Progenitor cell of endocrine pancreas (in vitro differentiated cells): Measurements from ENCODE around the gene ADGRL3. TPM values are rescaled to one million over a fixed set of nuclear protein-coding genes. Genes with fewer than 3 reads are reported as not detected.

Source experiments
- DNase-seq: peaks from one replicate; pipeline ENCODE4 v3.0.0; 2021; ENCODE audit warnings: low spot score; ENCODE audit not compliant: unreplicated experiment
- H3K27ac Mint-ChIP-seq: 2 replicates; pipeline ENCODE4 v1.8.0; 2021; ENCODE audit warnings: mild to moderate bottlenecking, moderate library complexity, mixed read lengths
- H3K27me3 Mint-ChIP-seq: 2 replicates; pipeline ENCODE4 v1.8.0; 2021; ENCODE audit warnings: mixed read lengths
- H3K36me3 Mint-ChIP-seq: 2 replicates; pipeline ENCODE4 v1.8.0; 2022; ENCODE audit warnings: mixed read lengths; ENCODE audit not compliant: insufficient read depth
- H3K4me1 Mint-ChIP-seq: 2 replicates; pipeline ENCODE4 v1.8.0; 2021; ENCODE audit warnings: low read depth, mixed read lengths
- H3K4me3 Mint-ChIP-seq: 2 replicates; pipeline ENCODE4 v1.8.0; 2021; ENCODE audit warnings: low read depth, mild to moderate bottlenecking, moderate library complexity, mixed read lengths
- H3K9me3 Mint-ChIP-seq: 2 replicates; pipeline ENCODE4 v1.8.0; 2021; ENCODE audit warnings: low read depth, mixed read lengths
- CTCF ChIP-seq: fragments of 200-600 bp; sonication (generic); IDR thresholded peaks from one replicate; pipeline ENCODE4 v1.5.0; 2021; ENCODE audit warnings: antibody characterized with exemption, mild to moderate bottlenecking; ENCODE audit not compliant: unreplicated experiment
- total RNA-seq: library from RNA; stranded (reverse); gene quantifications from 2 replicates; pipeline ENCODE4 v1.2.1, GENCODE V29; 2021

The ADGRL3 gene
- total RNA-seq, 1 donor from 2014 or later: 5.6 TPM

- no peaks in the 10 kb centered on the region for H3K27me3 Mint-ChIP-seq
- no peak for TF ChIP-seq CTCF
- H3K36me3 Mint-ChIP-seq: no peaks in the 10 kb centered on the region
- no peaks in the 10 kb centered on the region for H3K9me3 Mint-ChIP-seq
- H3K4me1 Mint-ChIP-seq: no peaks in the 10 kb centered on the region
- H3K4me3 Mint-ChIP-seq: no peak overlapping the region
- H3K27ac Mint-ChIP-seq: no peak overlapping the region
- DNase-seq: no peak
These were observed 23.3 kb downstream of the ADGRL3 start for GRCh38 chr4:61223385-61223784.

- Mint-ChIP-seq H3K4me3 (no peak overlapping the region), H3K27me3 (no peaks in the 10 kb centered on the region), H3K9me3 (no peaks in the 10 kb centered on the region), H3K27ac (no peak overlapping the region), H3K36me3 (no peaks in the 10 kb centered on the region), H3K4me1 (no peaks in the 10 kb centered on the region)
- no peak for DNase-seq
- no peak for TF ChIP-seq CTCF
These were observed 24.4 kb downstream of the ADGRL3 start for GRCh38 chr4:61224573-61224972.

GRCh38 chr4:61225656-61226055 lies 25.5 kb downstream of the ADGRL3 start:
- Mint-ChIP-seq H3K27me3 (no peaks in the 10 kb centered on the region), H3K36me3 (no peaks in the 10 kb centered on the region), H3K27ac (no peak overlapping the region), H3K4me3 (no peak overlapping the region), H3K4me1 (no peaks in the 10 kb centered on the region), H3K9me3 (no peaks in the 10 kb centered on the region)
- TF ChIP-seq CTCF: no peak
- no peak for DNase-seq

- peaks cover 1% of the 10 kb centered on the region for H3K4me1 Mint-ChIP-seq
- peaks cover 9% of the 10 kb centered on the region for H3K9me3 Mint-ChIP-seq
- H3K27me3 Mint-ChIP-seq: no peaks in the 10 kb centered on the region
- no peak for DNase-seq
- no peaks in the 10 kb centered on the region for H3K36me3 Mint-ChIP-seq
- TF ChIP-seq CTCF: no peak
- H3K4me3 Mint-ChIP-seq: no peak overlapping the region
- no peak overlapping the region for H3K27ac Mint-ChIP-seq
These were observed 31.3 kb downstream of the ADGRL3 start for GRCh38 chr4:61231421-61231820.

GRCh38 chr4:61239250-61239649 lies 39.1 kb downstream of the ADGRL3 start:
- Mint-ChIP-seq H3K27me3 (peaks cover 19% of the 10 kb centered on the region), H3K27ac (no peak overlapping the region), H3K36me3 (no peaks in the 10 kb centered on the region), H3K4me1 (peaks cover 19% of the 10 kb centered on the region), H3K4me3 (no peak overlapping the region), H3K9me3 (peaks cover 5% of the 10 kb centered on the region)
- no peak for TF ChIP-seq CTCF
- no peak for DNase-seq
